Measurements from ENCODE around the gene ARHGEF39. TPM values are rescaled to one million over a fixed set of nuclear protein-coding genes. Genes with fewer than 3 reads are reported as not detected.

The ARHGEF39 gene
- total and polyA plus RNA-seq, 4 donors, result 0.47 to 1.4 (median 1.3) TPM

DNA sequence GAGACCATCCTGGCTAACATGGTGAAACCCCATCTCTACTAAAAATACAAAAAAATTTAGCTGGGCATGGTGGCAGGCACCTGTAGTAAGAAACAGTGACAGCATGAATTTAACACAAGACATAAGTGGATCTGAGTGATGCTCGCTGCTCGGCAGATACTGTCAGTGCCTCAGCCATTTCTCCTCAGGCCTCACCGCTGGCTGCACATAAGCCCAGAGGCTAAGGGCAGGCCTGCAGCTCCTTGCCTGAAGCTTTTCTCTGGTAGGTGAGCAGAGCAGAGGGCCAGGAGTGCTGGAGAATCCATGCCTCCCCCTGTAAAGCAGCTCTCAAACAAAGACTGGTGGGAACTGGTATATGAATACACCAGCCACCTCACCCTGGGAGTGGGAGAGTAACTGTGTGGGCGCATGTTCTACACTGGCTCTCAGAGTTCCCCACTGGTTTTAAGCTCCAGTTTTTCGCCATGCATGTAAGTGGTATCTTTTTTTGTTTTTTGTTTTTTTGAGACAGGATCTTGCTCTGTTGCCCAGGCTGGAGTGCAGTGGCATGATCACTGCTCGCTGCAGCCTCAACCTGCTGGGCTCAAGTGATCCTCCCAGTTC is 36.5 kb downstream of the ARHGEF39 start:
- H3K9me3 ChIP-seq (ENCODE audit: control insufficient read depth in 4 of 4, insufficient read depth in 3 of 4, low read length in 3 of 4), result no peaks in the 10 kb centered on the region
- no peak overlapping the region for H3K9ac ChIP-seq (ENCODE audit: insufficient read depth in 1 of 2, low read length in 2 of 2)
- 96 to 99% methylated on average over 6 of the region's 6 CpGs for WGBS, 2 donors
- no peaks in the 10 kb centered on the region for H3K36me3 ChIP-seq (ENCODE audit: control insufficient read depth in 4 of 4, insufficient read depth in 4 of 4, low read length in 4 of 4)
- H3K27me3 ChIP-seq (ENCODE audit: control insufficient read depth in 3 of 3, insufficient read depth in 3 of 3, low read length in 2 of 3), result no peaks in the 10 kb centered on the region
- no peak for DNase-seq
- no peak overlapping the region for H3K27ac ChIP-seq (ENCODE audit: low read depth in 1 of 2, low read length in 1 of 2)
- TF ChIP-seq, protein P1, sequence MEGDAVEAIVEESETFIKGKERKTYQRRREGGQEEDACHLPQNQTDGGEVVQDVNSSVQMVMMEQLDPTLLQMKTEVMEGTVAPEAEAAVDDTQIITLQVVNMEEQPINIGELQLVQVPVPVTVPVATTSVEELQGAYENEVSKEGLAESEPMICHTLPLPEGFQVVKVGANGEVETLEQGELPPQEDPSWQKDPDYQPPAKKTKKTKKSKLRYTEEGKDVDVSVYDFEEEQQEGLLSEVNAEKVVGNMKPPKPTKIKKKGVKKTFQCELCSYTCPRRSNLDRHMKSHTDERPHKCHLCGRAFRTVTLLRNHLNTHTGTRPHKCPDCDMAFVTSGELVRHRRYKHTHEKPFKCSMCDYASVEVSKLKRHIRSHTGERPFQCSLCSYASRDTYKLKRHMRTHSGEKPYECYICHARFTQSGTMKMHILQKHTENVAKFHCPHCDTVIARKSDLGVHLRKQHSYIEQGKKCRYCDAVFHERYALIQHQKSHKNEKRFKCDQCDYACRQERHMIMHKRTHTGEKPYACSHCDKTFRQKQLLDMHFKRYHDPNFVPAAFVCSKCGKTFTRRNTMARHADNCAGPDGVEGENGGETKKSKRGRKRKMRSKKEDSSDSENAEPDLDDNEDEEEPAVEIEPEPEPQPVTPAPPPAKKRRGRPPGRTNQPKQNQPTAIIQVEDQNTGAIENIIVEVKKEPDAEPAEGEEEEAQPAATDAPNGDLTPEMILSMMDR (IDR thresholded peaks at IDR 0.05; ENCODE audit: control extremely low read depth, extremely low read depth), result no peak
- H3K4me3 ChIP-seq, result no peak overlapping the region
- H3K4me1 ChIP-seq (ENCODE audit: control insufficient read depth in 5 of 5, insufficient read depth in 5 of 5, low read length in 5 of 5), result peaks cover 0 to 1% (median 0%) of the 10 kb centered on the region in 5 donors
- ATAC-seq (ENCODE audit: insufficient read depth, low FRiP score), result no peak

DNA sequence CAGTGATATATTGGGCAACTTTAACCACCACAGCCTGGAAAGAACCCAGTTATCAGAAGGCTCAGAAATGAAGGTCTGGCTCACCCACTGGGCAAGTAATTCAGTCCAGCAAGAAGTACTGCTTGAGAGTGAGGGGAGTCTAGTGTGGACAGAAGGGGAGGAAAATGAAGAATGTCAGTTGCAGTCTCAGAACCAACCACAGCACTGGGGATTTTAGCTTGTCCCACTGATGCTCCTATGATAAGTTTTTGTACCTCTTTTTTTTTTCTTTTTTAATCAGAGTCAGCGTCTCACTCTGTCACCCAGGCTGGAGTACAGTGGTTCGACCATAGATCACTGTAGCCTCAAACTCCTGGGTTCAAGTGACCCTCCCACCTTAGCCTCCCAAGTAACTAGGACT is 37.4 kb downstream of the ARHGEF39 start:
- no peaks in the 10 kb centered on the region for H3K9me3 ChIP-seq (ENCODE audit: control insufficient read depth in 4 of 4, insufficient read depth in 3 of 4, low read length in 3 of 4)
- H3K27me3 ChIP-seq (ENCODE audit: control insufficient read depth in 3 of 3, insufficient read depth in 3 of 3, low read length in 2 of 3), result no peaks in the 10 kb centered on the region
- H3K36me3 ChIP-seq (ENCODE audit: control insufficient read depth in 4 of 4, insufficient read depth in 4 of 4, low read length in 4 of 4), result no peaks in the 10 kb centered on the region
- TF ChIP-seq, protein P1 (IDR thresholded peaks at IDR 0.05; ENCODE audit: control extremely low read depth, extremely low read depth), result no peak
- DNase-seq (no peak), ATAC-seq (ENCODE audit: insufficient read depth, low FRiP score) (no peak)
- H3K27ac ChIP-seq (ENCODE audit: low read depth in 1 of 2, low read length in 1 of 2), result no peak overlapping the region
- no peak overlapping the region for H3K9ac ChIP-seq (ENCODE audit: insufficient read depth in 1 of 2, low read length in 2 of 2)
- H3K4me3 ChIP-seq, result no peak overlapping the region
- 90 to 98% methylated on average over 2 of the region's 2 CpGs for WGBS, 2 donors
- peaks cover 0 to 1% (median 0%) of the 10 kb centered on the region in 5 donors for H3K4me1 ChIP-seq (ENCODE audit: control insufficient read depth in 5 of 5, insufficient read depth in 5 of 5, low read length in 5 of 5)

- TF ChIP-seq, protein P1 (IDR thresholded peaks at IDR 0.05; ENCODE audit: control extremely low read depth, extremely low read depth), result no peak
- Histone ChIP-seq H3K4me1 (ENCODE audit: control insufficient read depth in 5 of 5, insufficient read depth in 5 of 5, low read length in 5 of 5) (peaks cover 0 to 7% (median 0%) of the 10 kb centered on the region in 5 donors), H3K4me3 (no peak overlapping the region), H3K27me3 (ENCODE audit: control insufficient read depth in 3 of 3, insufficient read depth in 3 of 3, low read length in 2 of 3) (peaks cover 0 to 17% (median 16%) of the 10 kb centered on the region in 3 donors), H3K9ac (ENCODE audit: insufficient read depth in 1 of 2, low read length in 2 of 2) (no peak overlapping the region), H3K27ac (ENCODE audit: low read depth in 1 of 2, low read length in 1 of 2) (no peak overlapping the region), H3K36me3 (ENCODE audit: control insufficient read depth in 4 of 4, insufficient read depth in 4 of 4, low read length in 4 of 4) (no peaks in the 10 kb centered on the region), H3K9me3 (ENCODE audit: control insufficient read depth in 4 of 4, insufficient read depth in 3 of 4, low read length in 3 of 4) (no peaks in the 10 kb centered on the region)
- 31 to 48% methylated on average over 2 of the region's 2 CpGs for WGBS, 2 donors
- no peak for DNase-seq
- no peak for ATAC-seq (ENCODE audit: insufficient read depth, low FRiP score)
Observed at GRCh38 chr9:35619800-35620158, 45.2 kb downstream of the ARHGEF39 start.
